ENCODE measurements around the gene BBS9.

Gene BBS9

DNA sequence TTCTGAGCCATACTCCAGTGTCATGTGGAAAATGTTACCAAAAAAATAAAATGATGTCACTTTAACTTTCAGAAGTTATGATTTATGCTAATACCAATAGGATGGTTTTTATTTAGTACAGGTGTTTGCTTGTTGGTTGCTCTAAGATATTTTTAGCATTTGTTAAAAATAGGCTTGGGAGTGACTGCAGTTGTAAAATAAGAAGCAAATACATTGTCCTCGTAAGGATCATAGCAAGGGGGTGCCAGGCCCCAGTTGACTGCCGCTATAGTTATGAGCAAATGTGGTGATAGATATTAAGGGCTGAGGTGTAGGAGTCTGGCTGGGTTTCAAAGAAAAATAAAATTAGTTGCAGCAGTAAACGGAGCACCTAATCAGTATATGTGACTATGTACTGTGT, 421.6 kb downstream of the BBS9 start:
- H3K4me3 Mint-ChIP-seq = no peak overlapping the region
- H3K36me3 Mint-ChIP-seq = no peaks in the 10 kb centered on the region
- DNase-seq (ENCODE audit: low spot score in 2 of 2) (no peak), ATAC-seq (no peak)
- H3K27ac Mint-ChIP-seq = no peak overlapping the region
- H3K4me1 Mint-ChIP-seq = no peaks in the 10 kb centered on the region
- H3K9me3 Mint-ChIP-seq = no peaks in the 10 kb centered on the region

- ATAC-seq (no peak), DNase-seq (ENCODE audit: low spot score in 2 of 2) (no peak)
- no peak overlapping the region for H3K4me3 Mint-ChIP-seq
- no peaks in the 10 kb centered on the region for H3K36me3 Mint-ChIP-seq
- no peaks in the 10 kb centered on the region for H3K9me3 Mint-ChIP-seq
- no peak overlapping the region for H3K27ac Mint-ChIP-seq
- H3K4me1 Mint-ChIP-seq = no peaks in the 10 kb centered on the region
Observed at GRCh38 chr7:33554046-33554445, 424.7 kb downstream of the BBS9 start.

DNA sequence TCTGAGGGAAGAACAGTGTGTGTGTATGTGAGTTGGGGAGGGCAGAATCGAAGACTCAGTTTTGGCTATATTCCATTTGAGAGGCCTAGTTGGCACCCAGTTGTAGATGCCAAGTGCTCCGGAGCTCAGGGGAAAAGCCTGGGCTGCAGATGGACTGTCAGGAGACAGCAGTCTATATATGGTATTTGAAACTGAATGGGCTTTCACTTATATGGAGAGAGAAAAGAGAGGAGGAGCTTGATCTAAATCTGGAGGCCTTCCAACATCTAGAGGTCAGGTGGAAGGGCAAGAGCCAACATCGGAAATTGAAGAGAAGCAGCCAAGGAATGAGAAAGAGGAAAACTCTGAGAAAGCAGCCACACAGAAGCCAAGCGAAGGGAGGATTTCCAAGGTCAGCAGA, 425.2 kb downstream of the BBS9 start:
- no peak overlapping the region for H3K27ac Mint-ChIP-seq
- no peaks in the 10 kb centered on the region for H3K4me1 Mint-ChIP-seq
- no peaks in the 10 kb centered on the region for H3K36me3 Mint-ChIP-seq
- DNase-seq (ENCODE audit: low spot score in 2 of 2) (no peak), ATAC-seq (no peak)
- H3K9me3 Mint-ChIP-seq = no peaks in the 10 kb centered on the region
- no peak overlapping the region for H3K4me3 Mint-ChIP-seq

- Mint-ChIP-seq H3K9me3 (no peaks in the 10 kb centered on the region), H3K27ac (no peak overlapping the region), H3K4me1 (no peaks in the 10 kb centered on the region), H3K4me3 (no peak overlapping the region), H3K36me3 (no peaks in the 10 kb centered on the region)
- DNase-seq (ENCODE audit: low spot score in 2 of 2) = no peak
- ATAC-seq = no peak
Observed at GRCh38 chr7:33556472-33556871, 427.1 kb downstream of the BBS9 start.

DNA sequence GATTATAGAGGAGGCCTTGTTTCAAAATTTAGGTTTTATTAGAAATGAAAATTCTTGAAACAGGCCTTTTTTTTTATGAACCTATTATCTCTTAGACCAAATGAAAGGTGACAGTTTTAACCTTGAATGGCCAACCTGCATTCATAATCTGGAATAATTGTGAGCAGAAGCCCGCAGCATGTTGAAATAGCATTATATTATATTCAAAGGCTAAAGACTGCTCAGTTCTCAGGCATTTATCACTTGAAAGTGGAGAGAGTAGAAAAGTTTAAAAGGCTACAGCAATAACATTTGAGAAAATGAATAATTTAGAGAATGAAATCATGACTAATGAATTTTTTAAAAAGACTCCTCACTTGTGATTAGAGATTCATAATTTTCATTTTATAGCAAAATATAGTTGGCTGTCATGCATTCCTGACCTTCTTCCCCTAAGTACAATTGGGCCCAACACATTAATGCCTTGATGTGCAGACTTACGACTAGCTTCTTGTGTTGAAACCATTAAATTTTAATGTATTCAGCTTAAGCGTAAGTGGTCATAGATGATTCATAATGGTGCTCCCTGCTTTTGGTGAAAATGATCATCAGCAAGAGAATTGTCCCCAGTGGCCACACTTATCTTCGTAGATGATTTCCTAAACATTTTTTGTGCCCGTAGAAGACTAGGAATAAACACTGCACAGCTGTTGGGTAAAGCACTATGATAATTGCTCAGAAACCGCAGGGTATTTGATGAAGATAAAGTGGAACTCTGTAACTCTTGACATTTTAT, 429.4 kb downstream of the BBS9 start:
- no peak for DNase-seq (ENCODE audit: low spot score in 2 of 2)
- no peak overlapping the region for H3K27ac Mint-ChIP-seq
- H3K9me3 Mint-ChIP-seq = no peaks in the 10 kb centered on the region
- ATAC-seq = no peak
- no peak overlapping the region for H3K4me3 Mint-ChIP-seq
- H3K4me1 Mint-ChIP-seq = no peaks in the 10 kb centered on the region
- H3K36me3 Mint-ChIP-seq = no peaks in the 10 kb centered on the region

DNA sequence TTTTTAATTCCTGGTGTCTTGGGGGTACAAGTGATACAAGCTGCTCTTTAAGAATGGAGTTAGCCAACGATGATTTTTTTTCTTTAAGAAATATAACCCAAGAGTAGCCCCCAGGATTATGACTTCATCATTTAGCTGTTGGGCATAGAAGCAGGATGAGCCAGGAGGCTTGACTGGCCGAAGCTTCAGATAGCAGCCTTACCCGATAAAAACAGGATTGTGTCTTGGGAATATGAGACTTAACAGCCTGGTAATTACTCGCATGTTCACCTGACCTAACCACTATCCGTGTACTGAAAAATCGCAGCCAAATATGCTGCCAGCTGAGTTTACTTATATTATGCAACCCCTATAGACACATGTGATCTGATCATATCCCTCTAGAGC, 430.0 kb downstream of the BBS9 start:
- Mint-ChIP-seq H3K9me3 (no peaks in the 10 kb centered on the region), H3K36me3 (no peaks in the 10 kb centered on the region), H3K4me3 (no peak overlapping the region), H3K4me1 (no peaks in the 10 kb centered on the region), H3K27ac (no peak overlapping the region)
- DNase-seq (ENCODE audit: low spot score in 2 of 2) (no peak), ATAC-seq (no peak)

DNA sequence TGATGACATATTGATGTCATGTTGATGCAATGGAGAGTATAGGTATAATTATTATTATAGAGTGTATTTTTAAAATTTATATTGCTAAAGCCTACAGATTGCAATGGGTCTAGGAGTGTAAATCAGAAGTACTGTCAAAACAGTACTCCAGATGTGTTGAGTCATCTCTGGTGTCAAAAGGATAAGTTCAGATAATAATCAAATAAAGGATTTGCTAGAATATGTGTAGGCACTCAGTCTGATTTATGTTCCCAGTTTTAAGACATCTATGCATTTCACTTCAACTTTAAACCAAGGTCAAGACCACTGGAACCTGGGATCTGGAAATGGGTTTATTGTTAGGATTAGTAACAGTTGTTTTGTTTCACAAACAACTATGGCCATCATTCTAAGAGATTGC, 433.6 kb downstream of the BBS9 start:
- Mint-ChIP-seq H3K4me3 (no peak overlapping the region), H3K4me1 (peaks cover 5% of the 10 kb centered on the region), H3K36me3 (no peaks in the 10 kb centered on the region), H3K9me3 (no peaks in the 10 kb centered on the region), H3K27ac (no peak overlapping the region)
- no peak for DNase-seq (ENCODE audit: low spot score in 2 of 2)
- no peak for ATAC-seq

DNA sequence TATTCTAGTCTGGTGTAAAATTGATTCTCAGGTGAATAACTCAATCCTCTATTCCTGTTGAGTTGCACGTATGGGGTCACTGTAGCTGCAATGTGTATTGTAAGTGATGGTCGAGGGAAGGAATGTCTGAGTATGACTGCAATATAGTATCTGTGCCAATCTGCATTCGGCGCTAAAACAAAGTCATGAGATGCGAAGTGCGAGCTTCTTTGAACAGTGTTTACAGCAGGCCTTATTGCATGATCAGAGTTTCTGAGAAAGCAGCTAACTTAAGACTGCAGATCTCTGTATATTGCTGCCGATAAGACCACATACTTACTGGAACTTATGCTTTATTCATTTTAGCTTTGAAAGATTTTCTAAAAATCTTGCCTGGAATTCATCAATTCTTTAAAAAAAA, 434.3 kb downstream of the BBS9 start:
- ATAC-seq (no peak), DNase-seq (ENCODE audit: low spot score in 2 of 2) (no peak)
- Mint-ChIP-seq H3K9me3 (no peaks in the 10 kb centered on the region), H3K36me3 (no peaks in the 10 kb centered on the region), H3K4me3 (no peak overlapping the region), H3K27ac (no peak overlapping the region), H3K4me1 (peaks cover 10% of the 10 kb centered on the region)

GRCh38 chr7:33578166-33578565, 448.8 kb downstream of the BBS9 start:
- Mint-ChIP-seq H3K9me3 (peaks cover 4% of the 10 kb centered on the region), H3K27ac (no peak overlapping the region), H3K36me3 (no peaks in the 10 kb centered on the region), H3K4me3 (no peak overlapping the region), H3K4me1 (no peaks in the 10 kb centered on the region)
- DNase-seq (ENCODE audit: low spot score in 2 of 2) (no peak), ATAC-seq (no peak)

- ATAC-seq (no peak), DNase-seq (ENCODE audit: low spot score in 2 of 2) (no peak)
- peaks cover 2% of the 10 kb centered on the region for H3K9me3 Mint-ChIP-seq
- H3K36me3 Mint-ChIP-seq = no peaks in the 10 kb centered on the region
- H3K4me1 Mint-ChIP-seq = no peaks in the 10 kb centered on the region
- H3K4me3 Mint-ChIP-seq = no peak overlapping the region
- no peak overlapping the region for H3K27ac Mint-ChIP-seq
Observed at GRCh38 chr7:33578881-33579672, 449.7 kb downstream of the BBS9 start.

DNA sequence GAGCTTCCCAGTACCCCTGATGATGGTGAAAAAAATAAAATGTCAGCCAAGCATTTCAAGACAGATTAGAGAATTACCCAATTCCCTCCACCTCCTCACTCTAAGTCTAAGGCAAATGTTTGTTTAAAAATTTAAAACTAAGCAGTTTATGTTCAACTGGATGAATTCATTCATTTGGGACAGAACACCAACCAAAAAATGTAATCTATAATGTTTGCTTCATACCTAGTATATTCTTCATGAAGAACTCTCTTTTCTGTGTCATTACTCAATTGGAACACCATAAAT, 450.3 kb downstream of the BBS9 start:
- no peak for ATAC-seq
- DNase-seq (ENCODE audit: low spot score in 2 of 2) = no peak
- Mint-ChIP-seq H3K36me3 (no peaks in the 10 kb centered on the region), H3K4me1 (no peaks in the 10 kb centered on the region), H3K4me3 (no peak overlapping the region), H3K27ac (no peak overlapping the region), H3K9me3 (peaks cover 2% of the 10 kb centered on the region)

- Mint-ChIP-seq H3K9me3 (peaks cover 2% of the 10 kb centered on the region), H3K27ac (no peak overlapping the region), H3K36me3 (no peaks in the 10 kb centered on the region), H3K4me1 (no peaks in the 10 kb centered on the region), H3K4me3 (no peak overlapping the region)
- ATAC-seq = no peak
- DNase-seq (ENCODE audit: low spot score in 2 of 2) = no peak
Observed at GRCh38 chr7:33581236-33581635, 451.9 kb downstream of the BBS9 start.

GRCh38 chr7:33582104-33582503, 452.7 kb downstream of the BBS9 start:
- peaks cover 2% of the 10 kb centered on the region for H3K9me3 Mint-ChIP-seq
- H3K36me3 Mint-ChIP-seq = no peaks in the 10 kb centered on the region
- no peak overlapping the region for H3K27ac Mint-ChIP-seq
- no peak overlapping the region for H3K4me3 Mint-ChIP-seq
- DNase-seq (ENCODE audit: low spot score in 2 of 2) (no peak), ATAC-seq (no peak)
- H3K4me1 Mint-ChIP-seq = no peaks in the 10 kb centered on the region

- H3K4me1 Mint-ChIP-seq = no peaks in the 10 kb centered on the region
- H3K9me3 Mint-ChIP-seq = peaks cover 2% of the 10 kb centered on the region
- DNase-seq (ENCODE audit: low spot score in 2 of 2) (no peak), ATAC-seq (no peak)
- H3K36me3 Mint-ChIP-seq = no peaks in the 10 kb centered on the region
- no peak overlapping the region for H3K4me3 Mint-ChIP-seq
- H3K27ac Mint-ChIP-seq = no peak overlapping the region
Observed at GRCh38 chr7:33582533-33582932, 453.2 kb downstream of the BBS9 start.

DNA sequence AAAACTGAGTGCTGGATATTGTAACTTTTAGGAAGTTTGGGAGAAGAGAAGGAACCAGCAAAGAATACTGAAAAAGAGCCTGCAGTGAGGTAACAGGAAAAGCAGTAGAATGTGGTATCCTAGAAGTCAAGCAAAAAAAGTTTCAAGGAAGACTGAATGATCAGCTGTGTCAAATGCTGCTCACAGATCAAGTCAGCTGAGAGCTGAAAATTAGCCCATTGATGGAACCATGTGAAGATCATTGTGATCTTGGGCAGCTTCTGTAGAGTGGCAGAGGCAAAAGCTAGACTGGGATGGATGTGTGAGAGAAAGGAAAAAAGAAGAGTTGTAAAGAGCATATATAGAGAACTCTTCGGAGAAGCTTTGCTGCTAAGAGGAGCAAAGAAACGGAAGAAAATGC, 460.5 kb downstream of the BBS9 start:
- Mint-ChIP-seq H3K4me1 (no peaks in the 10 kb centered on the region), H3K27ac (no peak overlapping the region), H3K36me3 (no peaks in the 10 kb centered on the region), H3K4me3 (no peak overlapping the region), H3K9me3 (peaks cover 4% of the 10 kb centered on the region)
- no peak for DNase-seq (ENCODE audit: low spot score in 2 of 2)
- ATAC-seq = no peak

- Mint-ChIP-seq H3K36me3 (no peaks in the 10 kb centered on the region), H3K4me1 (no peaks in the 10 kb centered on the region), H3K4me3 (no peak overlapping the region), H3K27ac (no peak overlapping the region), H3K9me3 (peaks cover 4% of the 10 kb centered on the region)
- DNase-seq (ENCODE audit: low spot score in 2 of 2) (no peak), ATAC-seq (no peak)
Observed at GRCh38 chr7:33590916-33591315, 461.6 kb downstream of the BBS9 start.

All from stimulated activated effector memory CD8-positive, alpha-beta T cell treated with anti-CD3 and anti-CD28 coated beads, Interleukin-12 subunit alpha, Interleukin-12 subunit beta, amount 100 ng/mL, for 72 hours (primary cell).